H1 (cell line): ENCODE results near the gene CEP68. TPM values are rescaled to one million over a fixed set of nuclear protein-coding genes. Genes with fewer than 3 reads are reported as not detected.

Experiments
- JUND ChIP-seq: IDR thresholded peaks from 2 replicates; pipeline ENCODE4 v1.6.1; 2011; ENCODE audit warnings: mild to moderate bottlenecking, improper control_type of control experiment, low read length
- RNF2 ChIP-seq: fragments of 200-900, 300-1000 bp; sonication (generic); IDR thresholded peaks from 2 replicates; pipeline ENCODE4 v1.7.1; 2016; ENCODE audit warnings: borderline replicate concordance, low read depth, mild to moderate bottlenecking, antibody characterized with exemption, low read length; ENCODE audit not compliant: poor library complexity, severe bottlenecking; ENCODE audit errors: missing control alignments
- RXRA ChIP-seq: IDR thresholded peaks from 2 replicates; pipeline ENCODE4 v1.6.1; 2011; ENCODE audit warnings: low read depth, mild to moderate bottlenecking, low read length, moderate library complexity; ENCODE audit not compliant: insufficient read depth
- polyA plus RNA-seq, 7 experiments: library from polyadenylated mRNA; depleted of rRNA in 3 of 7; stranded (reverse) in 5 of 7; unstranded in 2 of 7; fragments of >200 nt in 5 of 7; fragments of 200-250 nt in 2 of 7; gene quantifications; 1 replicate in 5 of 7; 2 replicates in 1 of 7; 4 replicates in 1 of 7; pipeline versions ENCODE4 v1.2.1 to v1.2.3, GENCODE V29; 2011 to 2013; ENCODE audit warnings: missing spikeins in 2 of 7, mixed read lengths in 2 of 7
- total RNA-seq: library from RNA; stranded (reverse); fragmentation: NEBNext Ultra II Directional; extraction: Animal tissue kit (Norgen Biotek cat#: 25700); gene quantifications from 2 replicates; pipeline ENCODE4 v1.2.1, GENCODE V29; 2021

The CEP68 gene
- total and polyA plus RNA-seq, 2 of the 8 experiments (the other 6 are each of a cell fraction or from before 2014, with no cell fraction given) = 23.2 to 24.7 TPM

GRCh38 chr2:65026154-65026553 is 30.1 kb upstream of the CEP68 start (continued):
- TF ChIP-seq RXRA (no peak), JUND (no peak), RNF2 (no peak)
- TF ChIP-seq, all 59 proteins: peak for 0
